ENCODE data around the gene CPEB2.

CPEB2 gene

DNA sequence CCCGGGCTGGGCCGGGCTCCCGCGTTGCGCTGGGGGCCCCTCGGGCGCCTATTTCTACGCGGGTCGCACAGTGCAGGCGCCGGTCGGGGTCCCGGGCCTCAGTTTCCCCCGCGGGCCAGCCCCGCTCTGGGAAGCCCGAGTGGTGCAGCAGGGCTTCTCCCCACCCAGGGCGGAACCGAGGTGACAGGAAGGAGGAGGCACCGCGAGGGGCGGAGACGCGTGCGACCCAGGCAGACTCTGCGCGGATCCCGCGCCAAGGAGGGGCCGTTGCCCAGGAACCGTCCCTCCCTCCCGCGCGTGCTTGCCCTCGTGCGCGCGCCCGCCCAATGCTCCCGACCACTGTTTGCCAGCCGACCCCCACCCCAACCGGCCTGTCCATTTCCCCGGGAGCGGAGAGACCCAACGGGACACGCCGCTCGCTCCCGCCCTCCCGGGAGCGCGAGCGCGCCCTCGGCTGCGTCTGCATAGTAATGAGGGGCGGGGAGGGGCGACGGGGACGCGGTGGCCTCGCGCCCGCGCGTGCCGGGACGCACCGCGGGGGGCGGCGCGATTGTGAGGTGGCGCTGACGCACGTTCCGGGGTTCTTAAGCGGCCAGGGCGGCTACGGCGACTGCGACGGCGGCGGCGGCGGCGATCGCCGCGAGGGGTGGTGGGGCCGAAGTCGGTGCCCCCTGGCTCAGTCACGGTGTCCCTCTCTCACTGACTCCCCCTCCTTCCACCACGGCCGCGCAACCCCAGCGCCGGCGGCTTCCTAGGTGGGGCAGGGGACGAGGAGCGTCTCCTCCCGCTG is at the start of gene CPEB2:
Gene CPEB2 (plus strand): TSS at position 613 of the 790 bp plus-strand sequence. CDS start 193 bp downstream, outside the sequence.
- ATAC-seq = peak; percentile 77 to 80

DNA sequence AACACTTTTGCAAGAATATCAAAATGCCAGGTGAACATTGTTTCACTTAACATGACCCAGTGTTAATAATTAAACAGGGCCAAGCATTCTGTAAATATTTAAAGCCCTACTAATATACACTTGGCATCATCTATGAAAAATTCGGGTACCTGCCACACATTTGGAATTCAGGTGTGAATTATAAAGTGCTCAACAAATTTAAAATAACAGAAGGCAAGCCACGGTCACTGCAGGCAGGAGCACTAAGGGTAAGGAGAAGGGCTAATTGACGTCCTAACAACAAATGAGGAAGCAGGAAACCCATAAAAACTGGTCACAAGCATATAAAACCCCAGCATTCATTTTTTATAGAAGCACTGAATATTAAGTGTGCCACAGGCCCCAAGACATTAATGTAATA is 43.8 kb upstream of the CPEB2 start:
- ATAC-seq = no peak

- no peak for ATAC-seq
Measured at GRCh38 chr4:14961292-14961691, 41.0 kb upstream of the CPEB2 start.

DNA sequence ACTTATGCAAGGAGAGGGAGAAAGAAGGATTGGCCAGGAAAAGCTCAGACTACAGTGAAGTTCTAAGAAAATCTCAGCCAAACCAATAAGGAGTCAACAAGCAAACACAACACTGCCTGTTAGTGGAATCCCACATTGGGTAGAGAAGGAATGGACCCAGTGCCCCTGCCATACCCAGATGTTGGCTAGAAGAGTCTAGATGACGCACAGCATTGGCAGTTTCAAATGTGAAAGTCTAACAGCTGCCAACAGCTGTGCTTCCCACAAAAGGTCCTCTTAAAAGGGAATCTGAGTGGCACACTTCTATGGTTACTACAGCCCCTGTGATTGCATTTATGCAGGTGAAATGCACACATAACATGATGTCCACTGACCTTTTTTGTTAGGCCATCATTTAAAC is 37.2 kb upstream of the CPEB2 start:
- ATAC-seq = no peak

DNA sequence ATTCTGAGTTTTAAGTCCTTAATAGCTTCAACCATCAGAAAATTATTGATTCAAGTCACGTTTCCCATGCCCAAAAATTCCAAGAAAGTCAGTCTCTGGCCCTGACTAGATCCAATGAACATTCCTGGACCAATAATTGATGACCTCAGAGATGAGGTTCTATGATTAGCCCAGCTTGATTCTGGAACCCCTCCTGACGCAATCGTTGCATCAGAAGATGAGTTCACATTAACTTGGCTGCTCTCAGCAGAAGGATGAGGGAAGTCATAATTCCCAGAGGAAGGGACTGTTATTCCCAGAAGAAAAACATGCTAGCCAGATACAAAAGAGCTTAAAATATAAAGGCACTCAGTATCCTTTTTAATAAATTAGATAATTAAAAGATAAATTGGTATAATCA is 34.3 kb upstream of the CPEB2 start:
- no peak for ATAC-seq

DNA sequence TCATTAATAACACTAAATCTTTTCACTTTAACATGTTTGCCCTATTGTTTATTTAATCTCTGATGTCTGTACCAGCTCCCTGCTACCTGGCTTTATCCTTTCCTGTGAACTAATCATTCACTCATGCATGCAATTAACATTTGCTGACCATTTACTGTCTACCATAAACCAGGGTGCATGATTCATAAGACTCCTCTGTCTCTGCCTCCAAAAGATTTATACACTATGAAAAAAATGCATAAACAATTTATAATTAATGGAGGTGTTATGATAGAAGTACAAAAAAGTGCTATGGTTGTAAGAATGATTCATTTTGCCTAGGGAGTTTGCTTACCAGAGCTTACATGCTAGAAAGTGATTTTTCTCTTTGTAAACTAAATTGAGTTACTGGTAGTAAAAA is 24.5 kb upstream of the CPEB2 start:
- no peak for ATAC-seq

GRCh38 chr4:14984448-14984847 is 17.8 kb upstream of the CPEB2 start:
- ATAC-seq = no peak

- no peak for ATAC-seq
Measured at GRCh38 chr4:14985161-14985560, 17.1 kb upstream of the CPEB2 start.

DNA sequence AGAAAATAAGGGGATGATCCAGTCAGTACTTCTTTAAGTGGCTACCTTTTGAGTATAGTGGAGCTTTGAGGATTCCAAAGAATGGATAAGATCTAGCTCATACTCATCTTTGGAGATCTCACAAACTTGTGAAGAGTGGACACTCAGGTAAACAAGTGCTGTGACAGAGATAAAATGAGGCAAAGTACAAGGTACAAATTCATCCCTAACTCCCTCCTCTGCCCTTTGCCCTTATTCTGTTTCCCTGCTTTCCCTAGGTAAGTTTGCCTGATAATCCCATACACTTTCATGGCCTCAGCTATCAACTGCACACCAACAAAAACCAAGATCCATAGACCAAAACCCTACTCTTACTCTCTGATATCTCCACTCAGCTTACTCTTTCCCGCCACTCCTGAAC is 16.4 kb upstream of the CPEB2 start:
- ATAC-seq = no peak

GRCh38 chr4:14987054-14987453 is 15.2 kb upstream of the CPEB2 start:
- ATAC-seq = no peak

DNA sequence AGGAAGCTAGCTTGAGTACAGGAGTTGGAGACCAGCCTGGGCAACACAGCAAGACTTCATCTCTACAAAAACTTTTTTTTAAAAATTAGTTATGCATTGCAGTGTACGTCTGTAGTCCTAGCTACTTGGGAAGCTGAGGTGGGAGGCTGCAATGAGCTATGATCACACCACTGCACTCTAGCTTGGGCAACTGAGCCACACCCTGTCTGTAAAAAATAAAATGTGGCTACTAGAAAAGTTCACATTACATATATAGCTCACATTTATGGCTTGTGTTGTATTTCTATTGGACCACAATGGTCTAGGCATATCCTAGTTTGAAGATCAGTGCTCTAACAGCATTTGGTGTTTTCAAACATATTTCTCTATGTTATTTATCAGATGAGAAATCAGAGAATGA is 11.8 kb upstream of the CPEB2 start:
- no peak for ATAC-seq

DNA sequence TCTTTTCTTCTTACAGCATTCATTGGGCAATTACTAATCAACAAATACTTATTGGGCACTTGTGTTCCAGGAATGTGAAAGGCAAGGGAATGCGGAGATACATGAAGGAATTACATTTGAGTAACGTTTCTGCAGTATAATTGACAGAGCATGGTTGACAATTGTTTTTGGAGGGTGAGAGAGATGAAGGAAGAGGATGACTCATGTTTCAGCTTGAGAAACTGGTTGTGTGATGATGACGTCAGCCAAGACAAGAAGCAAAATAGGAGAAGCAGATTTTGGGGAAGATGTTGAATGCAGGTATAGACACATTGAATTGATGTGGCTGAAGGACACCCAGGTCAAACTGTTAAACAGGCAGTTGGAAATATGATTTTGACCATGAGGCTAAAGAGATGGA is 8.0 kb upstream of the CPEB2 start:
- ATAC-seq = peak; percentile 38 to 43

- peak; percentile 12 to 19 for ATAC-seq
Measured at GRCh38 chr4:15001248-15001868, 923 bp upstream of the CPEB2 start.

GRCh38 chr4:15002659-15003400 is 549 bp downstream of the CPEB2 start:
- ATAC-seq = peak; percentile 25

GRCh38 chr4:15003401-15003890 is 1.2 kb downstream of the CPEB2 start:
- ATAC-seq = peak; percentile 11 to 12

- ATAC-seq = no peak
Measured at GRCh38 chr4:15003891-15004738, 1.8 kb downstream of the CPEB2 start.

DNA sequence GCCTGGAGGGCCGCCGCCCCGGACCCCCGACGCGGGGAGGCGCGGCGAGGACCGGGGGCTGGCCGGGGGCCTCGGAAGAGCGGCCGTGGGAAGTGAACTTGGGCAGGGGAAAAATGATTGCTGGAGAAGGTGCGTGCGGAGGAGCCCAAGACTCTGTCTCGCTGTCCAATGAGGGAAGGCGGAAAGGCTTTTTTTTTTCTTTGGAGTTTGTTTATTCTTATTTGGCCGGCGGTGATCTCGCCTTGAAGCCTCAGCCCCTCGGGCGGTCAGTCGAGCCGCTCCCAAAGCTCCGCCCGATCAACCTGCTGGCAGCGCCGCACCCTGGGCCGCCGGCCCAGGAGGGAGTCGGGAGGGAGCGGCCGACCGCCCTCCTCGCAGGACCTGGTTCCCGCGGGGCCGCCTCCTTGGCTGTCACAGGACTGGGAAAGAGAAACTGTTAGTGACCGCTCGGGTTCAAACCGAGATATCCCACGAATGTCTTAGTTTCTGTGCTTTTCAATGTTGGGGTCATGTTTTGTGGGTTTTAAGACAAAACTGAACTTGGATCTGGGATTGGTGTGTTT is 2.5 kb downstream of the CPEB2 start:
- ATAC-seq = no peak

DNA sequence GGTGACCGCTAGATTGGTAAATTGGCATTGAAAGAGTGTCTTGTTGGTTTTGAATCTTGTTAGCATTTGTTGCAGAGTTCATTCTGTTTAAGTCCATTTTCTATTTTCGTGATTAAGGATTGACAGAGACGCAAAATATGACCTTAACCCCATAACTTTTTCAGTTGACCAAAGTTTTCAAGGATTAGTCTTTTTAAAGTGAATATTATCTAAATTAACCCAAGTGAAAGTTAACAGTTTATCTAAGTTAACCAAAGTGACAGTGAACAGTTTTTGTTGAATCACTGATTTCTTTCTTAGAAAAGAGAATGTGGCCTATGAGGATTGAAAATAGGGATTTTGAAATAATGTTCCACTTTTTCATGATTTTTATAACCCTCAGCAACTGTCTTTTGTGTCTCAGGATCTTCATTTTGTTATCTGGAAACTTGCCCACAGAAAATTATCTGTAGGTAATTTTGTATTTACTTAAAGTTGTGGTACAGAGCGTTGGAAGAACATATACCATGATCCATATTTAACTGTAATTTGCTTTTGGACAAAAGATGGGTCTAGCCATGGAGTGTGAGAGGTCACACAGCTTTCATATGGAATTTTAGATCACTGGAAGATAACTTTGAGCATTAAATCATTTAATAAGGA is 3.3 kb downstream of the CPEB2 start:
- ATAC-seq = no peak

DNA sequence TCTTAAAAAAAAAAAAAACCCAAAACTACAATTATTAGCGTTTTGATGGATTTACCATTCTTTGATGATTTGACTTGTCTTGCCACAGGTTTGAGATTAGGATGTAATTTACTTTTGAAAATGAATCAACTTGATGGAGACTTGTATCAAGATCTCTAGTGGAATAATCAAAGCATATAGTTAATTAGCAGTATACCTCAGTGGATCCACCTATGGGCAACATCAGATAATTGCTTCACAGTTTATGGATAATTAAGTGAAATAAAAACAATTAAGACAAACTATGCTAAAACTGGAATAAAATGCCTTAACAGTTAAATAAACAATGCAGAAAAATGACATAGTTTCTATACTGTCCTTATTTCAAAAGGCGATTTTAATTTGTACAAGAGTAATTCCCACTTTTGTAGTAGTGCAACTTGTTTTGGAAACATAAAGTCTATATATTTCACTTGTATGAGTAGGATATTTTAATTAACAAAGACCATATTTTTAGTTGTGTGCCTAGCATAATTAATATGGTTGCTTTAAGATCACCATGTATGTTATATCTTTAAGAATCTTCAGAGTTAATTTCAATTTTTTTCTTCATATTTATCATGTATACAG is 4.2 kb downstream of the CPEB2 start:
- ATAC-seq = no peak

DNA sequence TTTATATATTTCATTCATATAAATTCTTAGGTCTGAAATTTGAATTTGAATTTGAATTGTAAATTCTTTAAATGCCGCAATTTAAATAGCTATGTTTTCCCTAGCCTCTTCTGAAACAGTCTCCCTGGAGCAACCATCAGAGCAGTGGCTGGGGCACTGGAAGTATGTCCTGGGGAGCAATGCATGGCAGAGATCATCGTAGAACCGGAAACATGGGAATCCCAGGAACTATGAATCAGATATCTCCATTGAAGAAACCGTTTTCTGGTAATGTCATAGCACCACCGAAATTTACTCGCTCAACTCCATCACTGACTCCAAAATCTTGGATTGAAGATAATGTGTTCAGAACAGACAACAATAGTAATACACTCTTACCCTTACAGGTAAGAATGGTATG is 4.9 kb downstream of the CPEB2 start:
- no peak for ATAC-seq

- ATAC-seq = no peak
Measured at GRCh38 chr4:15010038-15010585, 7.8 kb downstream of the CPEB2 start.

Data from activated CD4-positive, CD25-positive, alpha-beta regulatory T cell treated with anti-CD3 and anti-CD28 coated beads, Interleukin-2, amount 50 U/mL, for 24 hours (primary cell).